HG02943 (cell line): ENCODE data around the gene RCAN3.
"Not testable (repeated sequence)": the region's sequence is repeated elsewhere in the genome, so short reads cannot be mapped to it uniquely, and the experiment has no call there.

Source experiments
- ATAC-seq: cut with Tn5 transposase; IDR thresholded peaks from one replicate; pipeline ENCODE4 v1.9.1; 2021; ENCODE audit warnings: mild to moderate bottlenecking, low read depth, moderate library complexity; ENCODE audit not compliant: unreplicated experiment

The RCAN3 gene

DNA sequence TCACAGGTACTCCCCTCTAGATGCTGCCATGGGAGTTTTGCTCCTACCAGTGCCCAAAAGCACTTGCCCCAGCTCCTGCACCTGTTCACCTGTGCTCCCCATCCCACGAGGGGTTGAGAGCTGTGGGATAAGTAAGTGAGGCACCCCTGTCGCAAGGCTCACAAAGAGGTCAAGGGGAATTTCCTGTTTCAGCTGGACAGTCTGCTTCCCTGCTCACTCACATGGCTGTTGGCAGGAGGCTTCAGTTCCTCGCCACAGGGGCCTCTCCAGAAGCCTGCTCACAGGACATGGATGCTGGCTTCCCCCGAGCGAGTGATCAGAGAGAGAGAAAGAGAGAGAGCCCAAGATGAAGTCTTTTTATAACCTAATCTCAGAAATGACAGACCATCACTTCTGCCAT lies 44.6 kb downstream of the RCAN3 start:
- no peak for ATAC-seq

GRCh38 chr1:24548070-24548469 lies 45.4 kb downstream of the RCAN3 start:
- ATAC-seq: no peak

DNA sequence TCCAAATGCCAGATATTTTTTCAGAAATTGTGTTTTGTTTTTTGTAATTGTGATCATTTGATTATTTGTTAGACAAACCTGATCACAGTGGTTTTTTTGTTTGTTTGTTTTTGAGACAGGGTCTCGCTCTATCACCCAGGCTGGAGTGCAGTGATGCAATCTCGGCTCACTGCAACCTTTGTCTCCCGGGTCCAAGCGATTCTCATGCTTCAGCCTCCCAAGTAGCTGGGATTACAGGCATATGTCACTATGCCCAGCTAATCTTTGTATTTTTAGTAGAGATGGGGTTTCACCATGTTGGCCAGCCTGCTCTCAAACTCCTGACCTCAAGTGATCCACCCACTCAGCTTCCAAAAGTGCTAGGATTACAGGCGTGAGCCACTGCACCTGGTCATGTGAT lies 46.6 kb downstream of the RCAN3 start:
- ATAC-seq: not testable (repeated sequence)

- no peak for ATAC-seq
Observed at GRCh38 chr1:24551290-24551959, 48.8 kb downstream of the RCAN3 start.

GRCh38 chr1:24551960-24552571 lies 49.4 kb downstream of the RCAN3 start:
- ATAC-seq: no peak

GRCh38 chr1:24553931-24554330 lies 51.3 kb downstream of the RCAN3 start:
- ATAC-seq: no peak

GRCh38 chr1:24554714-24555113 lies 52.1 kb downstream of the RCAN3 start:
- ATAC-seq: no peak

DNA sequence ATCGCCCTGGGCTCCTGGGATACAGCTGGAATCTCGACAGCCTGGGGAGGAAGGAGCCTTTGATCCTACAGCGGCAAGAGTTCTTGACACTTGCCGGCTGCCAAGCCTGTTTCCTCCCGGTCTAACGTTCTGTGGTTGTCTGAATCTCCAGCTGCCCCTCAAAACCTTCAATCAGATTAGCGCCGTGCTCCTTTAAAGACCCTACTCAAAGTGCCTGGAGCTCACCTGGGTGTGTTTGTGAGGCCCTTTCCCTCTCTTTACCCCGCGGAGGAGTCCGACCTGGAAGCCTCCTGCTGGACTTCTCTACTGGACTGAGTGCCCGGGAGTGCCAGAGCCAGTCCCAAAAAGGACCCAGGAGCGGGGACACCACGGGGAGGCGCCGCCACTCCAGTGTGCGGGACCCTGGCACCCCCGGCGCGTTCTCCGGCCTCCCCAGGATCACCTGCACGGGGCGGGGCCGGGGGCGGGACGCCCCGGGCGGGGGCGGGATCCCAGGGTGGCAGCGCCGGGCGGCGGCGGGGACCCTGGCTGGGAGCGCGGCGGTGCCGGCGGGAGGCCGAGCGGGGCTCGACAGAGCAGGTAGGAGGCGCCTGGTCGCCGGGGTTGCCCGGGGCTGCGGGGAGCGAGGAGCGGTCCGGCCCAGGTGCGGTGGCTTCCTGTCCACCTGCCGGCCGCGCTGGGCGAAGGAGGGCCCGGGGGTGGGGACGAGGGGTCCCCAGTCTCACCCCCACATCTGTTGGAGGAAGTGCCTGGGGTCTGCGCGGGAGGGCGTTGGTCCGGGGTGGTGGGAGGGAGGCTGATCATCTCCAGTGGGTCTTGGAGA lies 53.2 kb downstream of the RCAN3 start, which contains the start of gene NCMAP:
Gene NCMAP, plus strand, starts transcription at position 497 of the 823 bp plus-strand sequence. CDS start 39,344 bp downstream, outside the sequence.
- ATAC-seq: no peak

GRCh38 chr1:24556414-24556795 lies 53.8 kb downstream of the RCAN3 start:
- no peak for ATAC-seq

DNA sequence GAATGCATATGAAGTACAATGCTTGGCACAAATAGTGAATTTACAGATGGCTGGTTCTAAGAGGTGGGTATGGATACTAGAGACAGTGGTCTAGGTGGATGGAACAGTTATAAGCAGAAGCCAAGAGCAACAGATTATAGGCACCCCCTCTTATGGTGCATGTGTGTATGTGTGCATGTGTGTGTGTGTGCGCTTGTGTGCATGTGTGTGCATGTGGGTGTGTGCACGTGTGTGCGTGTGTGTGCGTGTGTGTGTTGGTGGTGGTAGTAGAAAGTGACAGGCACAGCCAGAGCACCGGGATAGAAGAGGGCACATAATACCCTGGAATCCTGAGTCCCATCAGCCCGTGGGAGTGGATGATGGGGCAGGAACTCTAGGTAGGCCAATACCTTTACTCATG lies 54.6 kb downstream of the RCAN3 start:
- no peak for ATAC-seq

DNA sequence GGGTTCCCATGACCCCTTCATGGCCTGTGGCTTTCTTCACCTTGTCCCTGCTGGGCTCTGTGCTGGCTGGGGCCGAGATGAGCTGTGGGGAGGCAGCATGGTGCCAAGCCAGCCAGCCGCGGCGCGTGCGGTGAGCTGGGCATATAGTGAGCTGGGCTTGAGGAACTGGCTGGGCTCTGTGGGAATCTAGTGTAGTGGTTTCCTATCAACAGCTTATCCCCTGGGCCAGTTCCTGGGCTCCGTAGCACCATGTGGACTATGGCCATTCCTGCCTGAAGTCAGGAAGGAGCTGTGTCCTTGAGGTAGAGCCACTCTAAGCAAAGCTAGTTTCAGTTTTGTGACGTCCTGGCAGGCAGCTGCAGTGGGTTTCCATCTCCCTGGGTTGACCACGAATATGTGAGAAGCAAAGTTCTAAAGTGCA lies 55.1 kb downstream of the RCAN3 start:
- no peak for ATAC-seq

GRCh38 chr1:24558455-24558854 lies 55.8 kb downstream of the RCAN3 start:
- ATAC-seq: no peak

DNA sequence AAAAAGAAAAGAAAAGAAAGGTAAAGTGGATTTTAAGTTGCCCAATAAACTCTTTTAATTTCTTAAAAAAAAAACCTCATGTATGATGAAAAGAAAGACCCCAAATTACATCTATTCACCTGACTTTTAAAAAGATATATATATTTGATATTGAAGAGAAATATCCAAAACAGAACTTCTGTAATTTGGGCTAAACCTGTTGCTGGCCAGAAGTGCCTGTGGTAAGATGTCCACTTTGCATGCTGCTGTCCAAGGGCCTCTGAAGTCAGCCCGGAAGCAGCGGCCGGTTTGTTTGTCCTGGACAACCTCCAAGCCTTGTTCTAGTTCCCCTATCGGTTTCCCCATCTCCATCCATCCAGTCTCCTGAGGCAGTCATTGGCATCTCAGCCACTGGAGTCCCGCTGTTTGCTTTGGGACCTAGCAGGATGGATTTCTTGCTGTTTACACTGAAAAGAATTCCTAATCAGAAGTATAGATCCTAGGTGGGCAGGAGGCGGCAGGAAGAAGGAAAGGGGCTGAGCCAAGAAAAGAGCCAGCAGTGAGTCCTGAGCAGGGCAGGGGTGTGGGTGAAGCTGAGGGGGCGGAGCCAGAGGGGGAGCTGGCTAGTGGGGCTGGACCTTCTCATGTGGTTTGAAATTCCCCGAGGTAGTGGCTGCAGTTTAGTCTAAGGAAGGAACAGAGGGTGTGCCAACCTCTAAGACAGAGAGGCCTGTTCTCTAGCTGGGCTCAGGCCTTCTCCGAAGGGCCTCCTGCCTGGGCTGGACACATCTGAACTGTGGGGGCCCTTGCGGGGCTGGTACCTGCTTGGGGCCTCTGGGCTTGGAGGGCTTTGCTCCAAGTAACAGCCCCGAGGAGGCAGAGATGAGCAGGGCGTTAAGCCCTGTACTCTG lies 56.5 kb downstream of the RCAN3 start:
- ATAC-seq: no peak

GRCh38 chr1:24560361-24560760 lies 57.7 kb downstream of the RCAN3 start:
- ATAC-seq: no peak

DNA sequence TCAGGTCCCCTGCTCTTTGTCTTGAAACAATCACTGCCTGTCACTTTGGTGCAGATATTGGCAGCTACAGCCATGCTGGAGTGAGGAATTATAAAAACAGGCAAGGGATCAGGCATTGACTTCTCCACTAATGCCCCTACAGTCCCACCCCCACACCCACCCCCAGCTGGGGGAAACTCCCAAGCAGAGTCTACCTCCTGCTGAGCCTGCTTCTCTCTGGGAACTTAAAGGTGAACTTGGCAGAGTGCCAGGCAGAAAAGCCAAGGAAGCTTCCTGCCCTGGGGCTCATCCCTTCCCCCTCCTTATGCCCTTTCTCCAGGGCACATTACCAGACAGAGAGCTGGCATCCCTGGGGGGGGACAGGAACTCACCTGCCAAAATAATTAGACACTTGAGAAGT lies 60.0 kb downstream of the RCAN3 start:
- no peak for ATAC-seq

DNA sequence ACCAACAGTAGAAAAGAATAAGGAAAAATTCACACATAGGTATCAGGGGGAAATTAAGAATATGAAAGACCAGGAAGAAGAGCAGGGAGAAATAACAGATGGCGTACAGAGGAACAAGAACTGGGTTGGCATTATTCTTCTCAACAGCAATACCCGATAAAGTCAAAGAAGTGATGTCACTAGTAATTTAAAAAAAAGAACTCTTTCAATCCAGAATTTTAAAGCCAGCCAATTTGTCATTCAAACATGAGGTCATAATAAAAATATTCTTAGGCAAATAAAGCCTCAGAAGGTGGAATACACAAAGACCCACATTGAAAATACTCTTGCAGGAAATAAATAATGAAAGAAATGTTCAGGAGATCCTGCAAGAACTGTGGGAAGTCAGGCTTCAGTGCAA lies 62.1 kb downstream of the RCAN3 start:
- no peak for ATAC-seq

GRCh38 chr1:24566236-24566867 lies 63.7 kb downstream of the RCAN3 start:
- no peak for ATAC-seq

- no peak for ATAC-seq
Observed at GRCh38 chr1:24567792-24568388, 65.3 kb downstream of the RCAN3 start.

- no peak for ATAC-seq
Observed at GRCh38 chr1:24568475-24568874, 65.8 kb downstream of the RCAN3 start.
